OCI-LY7 (cell line): ENCODE measurements around the gene GPR6.

ENCODE experiments used
- CTCF ChIP-seq: fragments of 200-600 bp; sonication (generic); conservative IDR thresholded peaks from 2 replicates; pipeline ENCODE4 v1.5.1; 2014; ENCODE audit warnings: mild to moderate bottlenecking, antibody characterized with exemption, low read length, moderate library complexity, mixed read lengths
- EZH2phosphoT487 ChIP-seq: fragments of 200-600 bp; sonication (generic); IDR thresholded peaks from 2 replicates; pipeline ENCODE4 v1.6.1; 2018; ENCODE audit warnings: low read depth, borderline replicate concordance, mild to moderate bottlenecking, mixed run types, antibody characterized with exemption, low read length, moderate library complexity, mixed read lengths

GRCh38 chr6:109987196-109987595 is 9.1 kb downstream of the GPR6 start:
- no peak for TF ChIP-seq CTCF
- TF ChIP-seq EZH2phosphoT487 = no peak
